ENCODE measurements around the gene ASTN2.

DNA sequence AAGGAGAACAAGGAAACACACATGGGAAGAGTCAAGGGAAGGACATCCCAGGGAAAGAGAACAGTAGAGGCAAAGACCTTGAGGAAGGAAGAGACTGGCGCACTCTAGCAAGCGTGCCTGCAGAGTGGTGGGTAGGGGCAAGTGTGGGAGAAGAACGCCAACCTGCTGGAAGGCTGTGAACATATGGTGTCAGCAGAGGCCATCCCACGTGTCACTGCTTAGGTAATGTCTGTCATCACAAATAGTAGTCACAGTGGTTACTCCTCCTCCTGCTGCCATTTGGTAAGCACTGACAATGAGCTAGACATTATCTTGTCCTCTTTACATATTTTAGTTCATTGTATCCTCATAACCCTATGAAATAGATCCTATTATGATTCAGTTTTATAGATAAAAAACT lies 934.2 kb downstream of the ASTN2 start:
- TF ChIP-seq, protein P1, sequence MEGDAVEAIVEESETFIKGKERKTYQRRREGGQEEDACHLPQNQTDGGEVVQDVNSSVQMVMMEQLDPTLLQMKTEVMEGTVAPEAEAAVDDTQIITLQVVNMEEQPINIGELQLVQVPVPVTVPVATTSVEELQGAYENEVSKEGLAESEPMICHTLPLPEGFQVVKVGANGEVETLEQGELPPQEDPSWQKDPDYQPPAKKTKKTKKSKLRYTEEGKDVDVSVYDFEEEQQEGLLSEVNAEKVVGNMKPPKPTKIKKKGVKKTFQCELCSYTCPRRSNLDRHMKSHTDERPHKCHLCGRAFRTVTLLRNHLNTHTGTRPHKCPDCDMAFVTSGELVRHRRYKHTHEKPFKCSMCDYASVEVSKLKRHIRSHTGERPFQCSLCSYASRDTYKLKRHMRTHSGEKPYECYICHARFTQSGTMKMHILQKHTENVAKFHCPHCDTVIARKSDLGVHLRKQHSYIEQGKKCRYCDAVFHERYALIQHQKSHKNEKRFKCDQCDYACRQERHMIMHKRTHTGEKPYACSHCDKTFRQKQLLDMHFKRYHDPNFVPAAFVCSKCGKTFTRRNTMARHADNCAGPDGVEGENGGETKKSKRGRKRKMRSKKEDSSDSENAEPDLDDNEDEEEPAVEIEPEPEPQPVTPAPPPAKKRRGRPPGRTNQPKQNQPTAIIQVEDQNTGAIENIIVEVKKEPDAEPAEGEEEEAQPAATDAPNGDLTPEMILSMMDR (IDR thresholded peaks at IDR 0.05) = no peak
- TF ChIP-seq POLR2A (IDR thresholded peaks at IDR 0.05) = no peak

Measured in testis (tissue), 2 donors.